Endothelial cell of umbilical vein (primary cell): ENCODE measurements around the gene GRAMD1B. TPM values are rescaled to one million over a fixed set of nuclear protein-coding genes. Genes with fewer than 3 reads are reported as not detected.

Source experiments
- BruUV-seq: library from RNA; stranded (reverse); fragments of 400-500 nt; replicated peaks from 2 replicates; lab custom pipeline; 2021; lab: Mats Ljungman, UMichigan
- CTCF ChIA-PET: fragments of 300-600, 350-600 bp; sonication (Branson Sonifier 250); formaldehyde crosslinking; loops from one replicate; lab custom pipeline; 2021; ENCODE audit warnings: antibody characterized with exemption, inconsistent platforms; lab: Charles Lee
- POLR2A ChIA-PET: fragments of 300-600, 350-600 bp; sonication (Branson Sonifier 250); formaldehyde crosslinking; loops from one replicate; lab custom pipeline; 2021; ENCODE audit warnings: antibody characterized with exemption, inconsistent platforms; lab: Charles Lee
- DNase-seq: peaks from one replicate; pipeline ENCODE4 v3.0.0-alpha.2; 2011; ENCODE audit warnings: low read depth, low spot score
- FAIRE-seq: peaks from 2 replicates; lab custom pipeline; 2011; peaks lifted over from hg19 to GRCh38; lab: Jason Lieb, UNC
- H2AFZ ChIP-seq: 2 replicates; pipeline ENCODE4 v1.6.0; 2012; ENCODE audit warnings: low read depth, low read length, control low read depth, inconsistent platforms
- H3K27ac ChIP-seq: 2 replicates; pipeline ENCODE4 v1.5.1; 2011; ENCODE audit warnings: low read depth, mild to moderate bottlenecking, control low read depth, low read length, moderate library complexity; ENCODE audit not compliant: insufficient read depth
- H3K27me3 ChIP-seq, 2 experiments: 2 replicates each; pipeline versions ENCODE4 v1.6.0 to v1.6.1; 2011; ENCODE audit warnings: low read length in 2 of 2, mixed read lengths in 1 of 2; ENCODE audit not compliant: control insufficient read depth in 2 of 2, insufficient read depth in 2 of 2
- H3K36me3 ChIP-seq, 2 experiments: 2 replicates in 1 of 2; 3 replicates in 1 of 2; pipeline ENCODE4 v1.5.1; 2011; ENCODE audit warnings: low read length in 2 of 2, mild to moderate bottlenecking in 1 of 2, moderate library complexity in 1 of 2; ENCODE audit not compliant: control insufficient read depth in 2 of 2, insufficient read depth in 2 of 2; ENCODE audit errors: extremely low read depth in 1 of 2
- H3K4me1 ChIP-seq: 3 replicates; pipeline ENCODE4 v1.5.1; 2011; ENCODE audit warnings: mild to moderate bottlenecking, low read length; ENCODE audit not compliant: control insufficient read depth, insufficient read depth; ENCODE audit errors: extremely low read depth
- H3K4me2 ChIP-seq: 2 replicates; pipeline ENCODE4 v1.6.1; 2011; ENCODE audit warnings: low read length, control low read depth, mixed read lengths; ENCODE audit not compliant: insufficient read depth
- H3K4me3 ChIP-seq, 3 experiments: fragments of 200-600 bp in 1 of 3; sonication (generic), shearing (Covaris generic) in 1 of 3; replicated peaks in 1 of 3; 2 replicates each; pipeline ENCODE4 v1.5.1; 2011 to 2016; ENCODE audit warnings: control low read depth in 3 of 3, low read length in 3 of 3, mild to moderate bottlenecking in 2 of 3, inconsistent platforms in 1 of 3, low read depth in 1 of 3, moderate library complexity in 1 of 3; ENCODE audit not compliant: insufficient read depth in 1 of 3
- H3K79me2 ChIP-seq: 2 replicates; pipeline ENCODE4 v1.6.0; 2012; ENCODE audit warnings: low read length, inconsistent platforms; ENCODE audit not compliant: control insufficient read depth, insufficient read depth
- H3K9ac ChIP-seq: replicated peaks from 2 replicates; pipeline ENCODE3; 2011; ENCODE audit warnings: low read length, control low read depth; ENCODE audit not compliant: insufficient read depth; ENCODE audit errors: extremely low read depth
- H3K9me1 ChIP-seq: replicated peaks from 3 replicates; pipeline ENCODE4 v1.6.0; 2011; ENCODE audit warnings: mild to moderate bottlenecking, low read length; ENCODE audit not compliant: control insufficient read depth, insufficient read depth; ENCODE audit errors: extremely low read depth
- H3K9me3 ChIP-seq: replicated peaks from 2 replicates; pipeline ENCODE4 v1.5.1; 2012; ENCODE audit warnings: low read length, inconsistent platforms; ENCODE audit not compliant: control insufficient read depth, insufficient read depth
- H4K20me1 ChIP-seq: replicated peaks from 2 replicates; pipeline ENCODE3; 2011; ENCODE audit warnings: mild to moderate bottlenecking, low read length; ENCODE audit not compliant: control insufficient read depth, insufficient read depth; ENCODE audit errors: extremely low read depth
- EZH2 ChIP-seq: IDR thresholded peaks from 2 replicates; pipeline ENCODE4 v1.6.1; 2012; ENCODE audit warnings: borderline replicate concordance, low read depth, mild to moderate bottlenecking, moderate library complexity, low read length, inconsistent platforms; ENCODE audit not compliant: severe bottlenecking
- FOS ChIP-seq: IDR thresholded peaks from 2 replicates; pipeline ENCODE4 v1.6.1; 2011; ENCODE audit warnings: mild to moderate bottlenecking, low read length, moderate library complexity, borderline replicate concordance; ENCODE audit not compliant: insufficient read depth
- GATA2 ChIP-seq: IDR thresholded peaks from 2 replicates; pipeline ENCODE4 v1.7.0; 2011; ENCODE audit warnings: low read depth, mild to moderate bottlenecking, moderate library complexity, mixed read lengths, low read length; ENCODE audit not compliant: insufficient read length, insufficient read depth
- JUN ChIP-seq: IDR thresholded peaks from 2 replicates; pipeline ENCODE4 v1.6.1; 2011; ENCODE audit warnings: borderline replicate concordance, low read depth; ENCODE audit not compliant: insufficient read length, insufficient read depth
- MYC ChIP-seq: IDR thresholded peaks from one replicate; pipeline ENCODE4 v1.6.1; 2011; ENCODE audit warnings: mild to moderate bottlenecking, low read depth, low read length
- POLR2A ChIP-seq: IDR thresholded peaks from 2 replicates; pipeline ENCODE4 v1.6.1; 2012; ENCODE audit warnings: low read depth, mild to moderate bottlenecking, control low read depth, low read length
- POLR2AphosphoS5 ChIP-seq: IDR thresholded peaks from 2 replicates; pipeline ENCODE4 v1.6.1; 2012; ENCODE audit warnings: low read depth, mild to moderate bottlenecking, control low read depth, low read length, moderate library complexity; ENCODE audit not compliant: insufficient read depth
- dilution Hi-C: fragments of 300-500 bp; cut with MboI; formaldehyde crosslinking; loops from one replicate; pipeline ENCODE4 v1.15.0; 2019; ENCODE audit warnings: low sequenced_read_pairs; ENCODE audit not compliant: extremely low pct_ligation_motif_present
- intact Hi-C: fragments of 100-400 bp; cut with micrococcal nuclease; formaldehyde crosslinking; loops from one replicate; pipeline ENCODE4 v1.10.0; 2022
- polyA plus RNA-seq, 4 experiments: library from polyadenylated mRNA; depleted of rRNA in 3 of 4; stranded (reverse) in 3 of 4; unstranded in 1 of 4; fragments of >200 nt; gene quantifications; 2 replicates each; pipeline versions ENCODE4 v1.2.1 to v1.2.3, GENCODE V29; 2011 to 2012; ENCODE audit warnings: missing spikeins in 1 of 4
- total RNA-seq: library from RNA; stranded (reverse); gene quantifications from 2 replicates; pipeline ENCODE4 v1.2.3, GENCODE V29; 2021
- TF ChIP-seq, protein P1 (sequence below): IDR thresholded peaks from 2 replicates; pipeline ENCODE4 v1.6.1; 2011; ENCODE audit not compliant: insufficient read depth, insufficient read length
- TF ChIP-seq, protein P2 (sequence below), 2 donors: IDR thresholded peaks; 1 replicate in 1 of 2; 2 replicates in 1 of 2; pipeline ENCODE4 v1.5.1; 2011; ENCODE audit warnings: low read length in 2 of 2, mild to moderate bottlenecking in 2 of 2, moderate library complexity in 2 of 2, control low read depth in 1 of 2, inconsistent platforms in 1 of 2, low read depth in 1 of 2; ENCODE audit not compliant: insufficient read depth in 1 of 2; ENCODE audit errors: extremely low read depth in 1 of 2

The GRAMD1B gene
- total and polyA plus RNA-seq, 2 donors (not counting 3 experiments of a cell fraction or from before 2014, with no cell fraction given) = 5.1 to 11.1 TPM

DNA sequence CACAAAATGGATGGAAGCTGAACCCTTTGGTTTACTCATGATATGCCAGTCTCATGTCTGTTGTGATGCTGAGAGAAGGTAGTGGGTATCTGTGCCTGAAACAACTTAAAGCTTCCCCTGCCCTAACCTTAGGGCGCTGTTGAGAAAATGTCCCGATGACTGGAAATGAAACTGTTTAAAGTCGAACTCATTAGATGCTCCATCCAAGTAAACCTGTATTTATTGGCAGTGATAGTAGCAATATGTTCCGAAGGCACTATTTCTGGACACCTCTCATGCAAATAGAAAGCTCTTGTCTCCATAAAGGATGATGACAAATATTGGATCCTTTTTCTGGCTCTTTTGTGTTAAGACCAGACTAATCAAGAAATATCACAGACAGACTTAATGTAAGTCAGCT, 86.2 kb downstream of the GRAMD1B start:
- no peak for DNase-seq
- POLR2A ChIA-PET = no interaction called here

More for the DNA sequence above, 86.2 kb downstream of the GRAMD1B start:
- no peak for TF ChIP-seq POLR2AphosphoS5
- no peak for TF ChIP-seq JUN
- TF ChIP-seq, protein P1, sequence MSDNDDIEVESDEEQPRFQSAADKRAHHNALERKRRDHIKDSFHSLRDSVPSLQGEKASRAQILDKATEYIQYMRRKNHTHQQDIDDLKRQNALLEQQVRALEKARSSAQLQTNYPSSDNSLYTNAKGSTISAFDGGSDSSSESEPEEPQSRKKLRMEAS = no peak
- TF ChIP-seq FOS = no peak
- TF ChIP-seq GATA2 = no peak
- TF ChIP-seq, protein P2, sequence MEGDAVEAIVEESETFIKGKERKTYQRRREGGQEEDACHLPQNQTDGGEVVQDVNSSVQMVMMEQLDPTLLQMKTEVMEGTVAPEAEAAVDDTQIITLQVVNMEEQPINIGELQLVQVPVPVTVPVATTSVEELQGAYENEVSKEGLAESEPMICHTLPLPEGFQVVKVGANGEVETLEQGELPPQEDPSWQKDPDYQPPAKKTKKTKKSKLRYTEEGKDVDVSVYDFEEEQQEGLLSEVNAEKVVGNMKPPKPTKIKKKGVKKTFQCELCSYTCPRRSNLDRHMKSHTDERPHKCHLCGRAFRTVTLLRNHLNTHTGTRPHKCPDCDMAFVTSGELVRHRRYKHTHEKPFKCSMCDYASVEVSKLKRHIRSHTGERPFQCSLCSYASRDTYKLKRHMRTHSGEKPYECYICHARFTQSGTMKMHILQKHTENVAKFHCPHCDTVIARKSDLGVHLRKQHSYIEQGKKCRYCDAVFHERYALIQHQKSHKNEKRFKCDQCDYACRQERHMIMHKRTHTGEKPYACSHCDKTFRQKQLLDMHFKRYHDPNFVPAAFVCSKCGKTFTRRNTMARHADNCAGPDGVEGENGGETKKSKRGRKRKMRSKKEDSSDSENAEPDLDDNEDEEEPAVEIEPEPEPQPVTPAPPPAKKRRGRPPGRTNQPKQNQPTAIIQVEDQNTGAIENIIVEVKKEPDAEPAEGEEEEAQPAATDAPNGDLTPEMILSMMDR (IDR thresholded peaks at IDR 0.05; ENCODE audit: extremely low read depth in 1 of 2, insufficient read depth in 1 of 2, low read depth in 1 of 2, low read length in 2 of 2) = no peak
- TF ChIP-seq MYC = no peak
- TF ChIP-seq EZH2 = no peak
- no peak for TF ChIP-seq POLR2A
- Histone ChIP-seq H3K4me1 (no peaks in the 10 kb centered on the region), H3K9me1 (no peaks in the 10 kb centered on the region), H2AFZ (no peak overlapping the region), H4K20me1 (no peaks in the 10 kb centered on the region), H3K9ac (no peak overlapping the region), H3K36me3 (no peaks in the 10 kb centered on the region), H3K4me3 (no peak overlapping the region), H3K27me3 (peaks cover 0 to 3% of the 10 kb centered on the region in 2 experiments), H3K4me2 (no peak overlapping the region), H3K27ac (no peak overlapping the region), H3K9me3 (no peaks in the 10 kb centered on the region), H3K79me2 (no peaks in the 10 kb centered on the region)
- CTCF ChIA-PET = interaction anchor here (1.2 to 1.7 kb wide), 4 partner anchors 10 to 192 kb away, joined by 3 to 8 read pairs (median 4); no protein-coding TSS in a partner anchor
- intact Hi-C loops (no loop called here), dilution Hi-C loops (no loop called here)
- FAIRE-seq = no peak
- no TSS peak for BruUV-seq
